NCI-H524 treated with DMSO at 0.1 percent for 48 hours (cell line): ENCODE data around the gene GNG5.
"Not testable (repeated sequence)": the region's sequence is repeated elsewhere in the genome, so short reads cannot be mapped to it uniquely, and the experiment has no call there.

Source experiments
- DNase-seq: peaks from one replicate; lab custom pipeline; 2025; lab: John Stamatoyannopoulos, UW

GNG5 gene

DNA sequence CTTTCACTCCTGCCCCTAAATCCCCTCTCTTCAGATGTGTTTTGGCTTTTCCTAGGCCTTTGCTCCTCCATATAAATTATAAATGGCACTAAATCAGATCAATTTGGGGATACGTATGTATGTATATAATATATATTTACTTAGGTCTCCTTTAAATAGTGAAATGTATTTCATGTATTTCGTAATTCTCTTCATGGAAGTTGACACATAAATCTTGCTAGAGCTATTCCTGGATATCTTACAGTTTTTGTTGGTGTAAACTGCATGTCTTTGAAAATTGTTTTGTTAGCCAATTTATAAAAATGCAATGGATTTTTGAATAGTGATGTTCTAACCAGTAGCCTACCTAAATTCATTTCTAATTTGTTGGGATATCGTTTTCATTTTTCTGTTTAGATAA, 18.3 kb downstream of the GNG5 start:
- DNase-seq = no peak

DNA sequence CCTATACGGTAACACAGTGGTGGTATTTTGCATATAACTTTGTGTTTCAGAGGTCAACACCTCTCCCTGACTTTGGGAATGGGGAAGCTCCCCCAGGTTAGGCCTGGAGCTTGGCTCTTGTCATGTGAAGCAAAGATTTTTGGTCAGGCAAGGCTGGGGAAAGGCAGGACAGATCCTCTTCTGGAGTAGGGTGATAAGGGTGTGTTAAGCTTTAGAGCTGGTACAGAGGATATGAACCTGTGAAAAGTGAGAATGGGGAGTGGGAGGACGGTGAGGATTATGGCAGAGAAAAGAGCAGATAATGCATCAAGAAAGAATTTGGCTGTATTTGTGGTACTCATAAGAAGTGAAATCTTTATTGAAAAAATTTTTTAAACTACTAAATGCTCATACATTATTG, 25.1 kb downstream of the GNG5 start:
- no peak for DNase-seq

DNA sequence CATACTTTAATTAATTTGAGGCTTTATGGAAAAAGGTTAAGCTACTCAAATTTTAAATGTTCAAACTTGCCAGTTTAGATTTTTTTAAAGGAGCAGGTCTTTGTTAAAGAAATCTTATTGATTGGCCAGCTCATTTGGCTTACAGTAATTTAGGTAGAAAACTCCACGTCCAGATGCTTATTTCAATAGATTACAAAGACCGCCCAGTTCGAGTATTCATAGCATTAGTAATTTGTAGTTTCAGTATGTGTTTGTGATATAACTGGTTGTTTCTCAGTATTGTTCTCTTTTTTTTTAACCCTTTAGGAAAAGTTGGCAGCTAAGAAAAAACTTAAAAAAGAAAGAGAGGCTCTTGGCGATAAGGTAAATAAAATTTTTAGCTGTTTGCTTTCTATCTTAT, 25.7 kb downstream of the GNG5 start:
- no peak for DNase-seq

DNA sequence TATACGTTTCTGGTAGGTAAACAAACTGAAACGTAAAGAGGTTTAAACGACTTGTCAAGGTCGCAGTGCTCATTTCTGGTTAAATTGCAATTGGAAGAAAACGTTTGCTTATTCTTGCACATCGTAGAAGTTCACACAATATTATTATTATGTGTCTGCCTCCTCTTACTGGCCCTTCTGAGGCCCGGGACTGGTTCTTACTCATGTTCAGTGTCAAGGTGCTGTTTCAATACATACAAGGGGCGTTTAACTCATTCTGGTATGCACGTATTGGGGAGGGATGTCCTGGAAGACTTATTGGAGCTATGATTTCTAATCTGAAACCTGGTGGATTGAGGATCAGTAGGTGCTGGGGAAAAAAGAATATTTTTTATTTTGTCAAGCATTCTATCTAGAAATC, 26.4 kb downstream of the GNG5 start:
- DNase-seq = no peak

DNA sequence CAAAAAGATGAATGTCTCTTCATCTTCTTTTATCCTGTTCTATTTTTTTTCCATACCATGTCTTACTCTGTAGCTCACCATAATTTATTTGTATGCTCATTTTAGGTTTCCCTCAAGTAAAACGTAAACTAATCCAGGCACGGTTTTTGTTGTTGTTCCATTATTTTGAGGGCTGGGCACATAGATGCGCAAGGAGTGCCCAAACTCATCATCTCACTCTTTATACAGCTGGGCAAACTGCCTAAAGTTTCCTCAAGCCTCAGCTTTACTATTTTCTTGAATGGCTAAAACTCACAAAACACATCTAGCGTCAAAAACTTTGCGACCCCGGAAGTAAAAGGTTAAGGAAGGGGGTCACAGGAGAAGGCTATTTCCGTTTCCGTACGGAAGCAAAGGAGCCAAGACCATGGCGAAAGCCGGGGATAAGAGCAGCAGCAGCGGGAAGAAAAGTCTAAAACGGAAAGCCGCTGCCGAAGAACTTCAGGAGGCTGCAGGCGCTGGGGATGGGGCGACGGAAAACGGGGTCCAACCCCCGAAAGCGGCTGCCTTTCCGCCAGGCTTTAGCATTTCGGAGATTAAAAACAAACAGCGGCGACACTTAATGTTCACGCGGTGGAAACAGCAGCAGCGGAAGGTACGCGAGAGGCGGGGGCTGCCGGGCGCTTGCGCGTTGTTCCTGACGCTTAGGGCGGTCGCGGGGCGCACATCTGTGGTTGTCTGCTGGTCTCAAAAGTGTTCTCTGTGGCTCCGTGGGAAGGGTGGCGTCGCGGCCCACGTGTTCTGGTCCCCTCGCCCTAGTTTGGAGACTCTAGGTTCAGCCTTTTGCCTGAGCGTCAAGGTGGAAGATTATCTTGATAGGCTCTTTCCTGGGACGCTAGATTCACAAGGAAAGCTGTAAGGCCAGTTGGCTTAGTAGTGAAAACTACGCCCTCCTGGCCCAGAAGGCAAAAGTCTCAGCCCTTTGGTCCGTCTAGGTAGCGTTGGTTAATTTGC, 27.2 kb downstream of the GNG5 start, which contains the start of gene RPF1:
Gene RPF1 (plus strand): TSS at position 391 of the 993 bp plus-strand sequence. CDS start 16 bp downstream, at position 407.
- DNase-seq = peak; percentile 26

DNA sequence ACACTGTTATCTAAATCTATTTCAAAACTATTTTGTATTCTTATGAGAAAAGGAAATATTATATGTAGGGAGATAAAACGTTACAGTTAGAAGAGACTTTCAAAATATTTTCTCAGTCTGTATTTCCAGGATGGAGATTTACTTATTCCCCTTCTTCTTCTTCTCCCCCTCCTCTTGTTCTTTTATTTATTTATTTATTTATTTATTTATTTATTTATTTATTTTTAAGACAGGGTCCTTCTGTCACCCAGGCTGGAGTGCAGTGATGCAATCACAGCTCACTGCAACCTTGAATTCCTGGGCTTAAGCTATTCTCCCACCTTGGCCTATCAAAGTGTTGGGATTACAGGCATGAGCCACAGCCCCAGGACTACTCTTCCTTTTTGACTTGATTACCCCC, 30.2 kb downstream of the GNG5 start:
- no peak for DNase-seq

DNA sequence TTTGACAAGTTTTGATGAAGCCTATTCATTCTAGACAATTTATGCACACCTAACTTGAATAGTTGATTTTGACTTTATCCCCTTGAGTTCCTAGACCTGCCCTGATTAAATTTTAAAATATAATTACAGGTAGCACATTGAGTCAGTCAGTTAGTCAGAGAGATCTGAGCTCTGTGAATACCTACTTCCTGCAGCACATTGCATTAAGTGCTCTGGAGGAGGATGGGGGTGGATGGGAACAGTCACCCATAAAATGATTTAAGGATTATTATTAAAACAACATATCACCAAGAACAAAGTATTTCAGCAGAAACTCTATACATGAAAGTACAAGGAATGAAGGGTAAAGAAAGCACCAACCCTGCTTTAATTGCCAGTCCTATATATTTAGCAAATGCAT, 39.1 kb downstream of the GNG5 start:
- no peak for DNase-seq

DNA sequence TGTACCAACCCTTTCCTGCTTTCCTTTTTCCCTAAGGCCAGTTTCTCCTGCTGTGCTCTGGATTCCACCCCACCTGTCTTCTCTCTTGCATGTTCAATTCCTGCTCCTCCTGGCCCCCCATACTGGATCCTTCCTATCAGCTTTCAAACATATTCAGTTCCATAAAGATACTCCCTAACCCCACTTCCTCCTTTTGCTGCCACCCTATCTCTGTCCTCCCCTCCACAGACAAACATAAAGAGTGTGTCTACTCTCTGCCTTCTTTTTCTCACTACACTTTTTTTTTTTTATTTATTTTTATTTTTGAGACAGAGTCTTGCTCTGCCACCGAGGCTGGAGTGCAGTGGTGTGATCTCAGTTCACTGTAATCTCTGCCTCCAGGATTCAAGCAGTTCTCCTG, 44.3 kb downstream of the GNG5 start:
- DNase-seq = no peak

DNA sequence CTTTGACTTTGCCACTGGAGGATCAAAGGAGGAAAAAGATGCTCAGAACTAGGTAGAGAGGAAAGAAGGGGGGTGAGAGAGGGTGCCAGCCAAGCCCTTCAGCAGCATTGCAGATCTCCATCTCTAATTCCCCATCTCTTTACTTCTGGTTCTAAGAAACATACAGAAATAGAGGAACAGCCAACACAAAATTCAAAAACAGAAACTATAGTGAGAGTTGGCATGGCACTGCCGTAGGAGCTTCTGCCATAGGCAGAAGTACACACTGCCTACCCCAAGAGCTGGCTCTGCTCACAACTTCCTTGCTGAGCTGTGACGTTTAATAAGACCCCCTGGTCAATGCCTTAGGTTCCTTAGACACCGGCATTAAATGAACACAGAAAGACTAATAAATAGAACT, 53.9 kb downstream of the GNG5 start:
- no peak for DNase-seq

DNA sequence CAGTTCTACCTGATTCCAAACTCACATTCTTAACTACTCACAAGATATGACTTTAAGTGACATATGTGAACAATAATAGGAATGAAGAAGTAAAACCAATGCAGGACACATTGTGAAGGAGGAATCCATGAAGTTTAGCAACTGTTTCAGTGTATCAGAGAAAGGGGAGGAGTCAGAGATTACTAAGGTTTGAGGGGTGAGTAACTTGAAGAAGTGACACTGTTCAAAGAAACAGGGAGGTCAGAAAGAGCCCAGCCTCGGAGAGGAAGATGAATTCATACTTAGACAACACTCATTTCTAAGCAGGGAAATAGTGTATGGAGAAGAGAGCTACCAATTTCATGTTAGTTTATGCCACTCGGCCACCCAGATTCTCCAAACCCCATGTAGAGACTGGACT, 55.5 kb downstream of the GNG5 start:
- DNase-seq = no peak

DNA sequence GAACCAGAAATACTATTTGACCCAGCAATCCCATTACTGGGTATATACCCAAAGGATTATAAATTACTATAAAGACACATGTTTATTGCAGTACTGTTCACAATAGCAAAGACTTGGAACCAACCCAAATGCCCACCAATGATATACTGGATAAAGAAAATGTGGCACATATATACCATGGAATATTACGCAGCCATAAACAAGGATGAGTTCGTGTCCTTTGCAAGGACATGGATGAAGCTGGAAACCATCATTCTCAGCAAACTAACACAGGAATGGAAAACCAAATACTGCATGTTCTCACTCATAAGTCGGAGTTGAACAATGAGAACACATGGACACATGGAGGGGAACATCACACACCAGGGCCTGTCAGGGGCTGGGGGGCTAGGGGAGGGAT, 57.7 kb downstream of the GNG5 start:
- not testable (repeated sequence) for DNase-seq
